Right lobe of liver (tissue), 4 donors: ENCODE data around the gene SLC29A1.

Experiments
- POLR2A ChIP-seq: fragments of 450-650 bp; IDR thresholded peaks from one replicate; pipeline ENCODE4 v1.6.1; 2017; ENCODE audit warnings: antibody characterized with exemption, mild to moderate bottlenecking
- TF ChIP-seq, protein P1 (sequence below), 4 donors: fragments of 200-600 bp in 3 of 4; fragments of 450-650 bp in 1 of 4; IDR thresholded peaks; one replicate each; pipeline versions ENCODE4 v1.5.1 to v1.8.0; 2016 to 2022; ENCODE audit warnings: antibody characterized with exemption in 4 of 4, mild to moderate bottlenecking in 2 of 4
- donor health status: DM: no; HTN: no; CAD: no.
- donor health status: DM: no; HTN: no; CAD: no.
- donor health status: DM: no; HTN: yes; CAD: no.

DNA sequence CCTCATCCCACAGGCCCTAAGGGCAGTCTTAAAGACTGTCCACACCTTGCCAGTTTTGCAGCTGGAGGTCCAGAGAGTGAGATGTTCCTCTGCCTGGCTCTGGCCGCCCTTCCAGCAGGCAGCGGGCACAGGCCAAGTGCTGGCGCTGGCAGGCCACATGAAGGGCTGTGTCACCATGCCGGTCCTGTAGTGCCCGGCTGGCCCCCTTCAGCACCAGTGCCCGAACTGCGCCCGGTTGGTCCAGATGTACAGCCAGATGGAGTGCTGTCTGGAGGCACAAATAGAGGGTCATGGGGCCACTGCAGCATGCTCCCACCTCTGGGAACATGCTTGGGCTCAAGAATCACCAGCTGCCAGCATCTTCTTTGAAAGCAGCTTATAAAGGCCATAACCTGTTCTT is 38.2 kb downstream of the SLC29A1 start:
- no peak for TF ChIP-seq POLR2A
- TF ChIP-seq, protein P1, sequence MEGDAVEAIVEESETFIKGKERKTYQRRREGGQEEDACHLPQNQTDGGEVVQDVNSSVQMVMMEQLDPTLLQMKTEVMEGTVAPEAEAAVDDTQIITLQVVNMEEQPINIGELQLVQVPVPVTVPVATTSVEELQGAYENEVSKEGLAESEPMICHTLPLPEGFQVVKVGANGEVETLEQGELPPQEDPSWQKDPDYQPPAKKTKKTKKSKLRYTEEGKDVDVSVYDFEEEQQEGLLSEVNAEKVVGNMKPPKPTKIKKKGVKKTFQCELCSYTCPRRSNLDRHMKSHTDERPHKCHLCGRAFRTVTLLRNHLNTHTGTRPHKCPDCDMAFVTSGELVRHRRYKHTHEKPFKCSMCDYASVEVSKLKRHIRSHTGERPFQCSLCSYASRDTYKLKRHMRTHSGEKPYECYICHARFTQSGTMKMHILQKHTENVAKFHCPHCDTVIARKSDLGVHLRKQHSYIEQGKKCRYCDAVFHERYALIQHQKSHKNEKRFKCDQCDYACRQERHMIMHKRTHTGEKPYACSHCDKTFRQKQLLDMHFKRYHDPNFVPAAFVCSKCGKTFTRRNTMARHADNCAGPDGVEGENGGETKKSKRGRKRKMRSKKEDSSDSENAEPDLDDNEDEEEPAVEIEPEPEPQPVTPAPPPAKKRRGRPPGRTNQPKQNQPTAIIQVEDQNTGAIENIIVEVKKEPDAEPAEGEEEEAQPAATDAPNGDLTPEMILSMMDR (IDR thresholded peaks at IDR 0.05), result no peak
